KMS-11 (cell line): ENCODE measurements around the gene PTK6.

ENCODE experiments used
- H2AFZ ChIP-seq: fragments of 200-600 bp; sonication (generic); 2 replicates; pipeline ENCODE4 v1.6.1; 2016; ENCODE audit warnings: antibody characterized with exemption, mixed run types, low read depth
- H3K27ac ChIP-seq: fragments of 200-600 bp; sonication (generic); 2 replicates; pipeline ENCODE4 v1.6.1; 2016; ENCODE audit warnings: mild to moderate bottlenecking, mixed run types
- H3K27me3 ChIP-seq: fragments of 200-600 bp; sonication (generic); 2 replicates; pipeline ENCODE4 v1.6.1; 2017; ENCODE audit warnings: mild to moderate bottlenecking, low read depth, mixed run types, moderate library complexity; ENCODE audit not compliant: insufficient read depth
- H3K36me3 ChIP-seq: fragments of 200-600 bp; sonication (generic); 2 replicates; pipeline ENCODE4 v1.6.1; 2017; ENCODE audit warnings: mild to moderate bottlenecking, mixed run types; ENCODE audit not compliant: insufficient read depth
- H3K4me1 ChIP-seq: fragments of 200-600 bp; sonication (generic); 2 replicates; pipeline ENCODE4 v1.6.1; 2016; ENCODE audit warnings: mild to moderate bottlenecking, low read depth, mixed run types; ENCODE audit not compliant: poor library complexity, severe bottlenecking
- H3K4me2 ChIP-seq: fragments of 200-600 bp; sonication (generic); 2 replicates; pipeline ENCODE4 v1.7.0; 2016; ENCODE audit warnings: mild to moderate bottlenecking, mixed run types
- H3K4me3 ChIP-seq: fragments of 200-600 bp; sonication (generic); IDR thresholded peaks from 2 replicates; pipeline ENCODE4 v1.6.1; 2017; ENCODE audit warnings: low read depth, low read length, mixed read lengths; ENCODE audit not compliant: insufficient read depth
- H3K79me2 ChIP-seq: fragments of 200-600 bp; sonication (generic); 2 replicates; pipeline ENCODE4 v1.6.1; 2016; ENCODE audit warnings: low read depth, mixed run types; ENCODE audit not compliant: insufficient read depth
- H3K9ac ChIP-seq: fragments of 200-600 bp; sonication (generic); 2 replicates; pipeline ENCODE4 v1.6.1; 2016; ENCODE audit warnings: mild to moderate bottlenecking, mixed run types
- H4K20me1 ChIP-seq: fragments of 200-600 bp; sonication (generic); 2 replicates; pipeline ENCODE4 v1.6.1; 2016; ENCODE audit warnings: mild to moderate bottlenecking, mixed run types; ENCODE audit not compliant: insufficient read depth
- CTCF ChIP-seq: fragments of 200-600 bp; sonication (generic); conservative IDR thresholded peaks from 2 replicates; pipeline ENCODE4 v1.6.1; 2017; ENCODE audit warnings: low read depth, mild to moderate bottlenecking, antibody characterized with exemption, low read length, moderate library complexity, mixed read lengths

The PTK6 gene

GRCh38 chr20:63533388-63533787 lies 3.8 kb downstream of the PTK6 start:
- no peak overlapping the region for H3K4me3 ChIP-seq
- TF ChIP-seq CTCF: no peak
- H4K20me1 ChIP-seq: no peaks in the 10 kb centered on the region
- H3K79me2 ChIP-seq: no peaks in the 10 kb centered on the region
- no peak overlapping the region for H3K27ac ChIP-seq
- peaks cover 63% of the 10 kb centered on the region for H3K27me3 ChIP-seq
- peaks cover 7% of the 10 kb centered on the region for H3K4me1 ChIP-seq
- no peak overlapping the region for H3K4me2 ChIP-seq
- H3K9ac ChIP-seq: no peak overlapping the region
- H2AFZ ChIP-seq: no peak overlapping the region
- no peaks in the 10 kb centered on the region for H3K36me3 ChIP-seq

GRCh38 chr20:63532449-63532971 lies 4.7 kb downstream of the PTK6 start:
- no peaks in the 10 kb centered on the region for H3K79me2 ChIP-seq
- no peak overlapping the region for H3K4me3 ChIP-seq
- no peak overlapping the region for H3K27ac ChIP-seq
- H2AFZ ChIP-seq: no peak overlapping the region
- no peaks in the 10 kb centered on the region for H3K36me3 ChIP-seq
- H3K4me1 ChIP-seq: peaks cover 3% of the 10 kb centered on the region
- H4K20me1 ChIP-seq: no peaks in the 10 kb centered on the region
- no peak overlapping the region for H3K4me2 ChIP-seq
- no peak for TF ChIP-seq CTCF
- peaks cover 72% of the 10 kb centered on the region for H3K27me3 ChIP-seq
- H3K9ac ChIP-seq: no peak overlapping the region

- no peak overlapping the region for H3K27ac ChIP-seq
- no peaks in the 10 kb centered on the region for H3K36me3 ChIP-seq
- no peak overlapping the region for H2AFZ ChIP-seq
- no peaks in the 10 kb centered on the region for H3K4me1 ChIP-seq
- H4K20me1 ChIP-seq: no peaks in the 10 kb centered on the region
- peaks cover 78% of the 10 kb centered on the region for H3K27me3 ChIP-seq
- TF ChIP-seq CTCF: no peak
- no peak overlapping the region for H3K9ac ChIP-seq
- H3K79me2 ChIP-seq: no peaks in the 10 kb centered on the region
- H3K4me2 ChIP-seq: no peak overlapping the region
- no peak overlapping the region for H3K4me3 ChIP-seq
Measured at GRCh38 chr20:63531686-63532448, 5.3 kb downstream of the PTK6 start.

GRCh38 chr20:63530788-63531160 lies 6.4 kb downstream of the PTK6 start:
- no peaks in the 10 kb centered on the region for H4K20me1 ChIP-seq
- H3K9ac ChIP-seq: no peak overlapping the region
- no peak overlapping the region for H3K27ac ChIP-seq
- H3K4me2 ChIP-seq: no peak overlapping the region
- H3K4me3 ChIP-seq: no peak overlapping the region
- H2AFZ ChIP-seq: no peak overlapping the region
- H3K27me3 ChIP-seq: peaks cover 89% of the 10 kb centered on the region
- H3K4me1 ChIP-seq: no peaks in the 10 kb centered on the region
- TF ChIP-seq CTCF: no peak
- H3K79me2 ChIP-seq: no peaks in the 10 kb centered on the region
- no peaks in the 10 kb centered on the region for H3K36me3 ChIP-seq
